Smooth muscle cell (in vitro differentiated cells): Measurements from ENCODE around the gene RASGRP1. TPM values are rescaled to one million over a fixed set of nuclear protein-coding genes. Genes with fewer than 3 reads are reported as not detected.

Experiments
- DNase-seq: peaks from one replicate; lab custom pipeline; 2025; ENCODE audit not compliant: unreplicated experiment; lab: John Stamatoyannopoulos, UW
- H2AFZ ChIP-seq: fragments of 200-600 bp; sonication (generic); 2 replicates; pipeline ENCODE4 v1.6.0; 2016; ENCODE audit warnings: antibody characterized with exemption, low read depth, mild to moderate bottlenecking
- H3F3A ChIP-seq: fragments of 200-600 bp; sonication (generic); 2 replicates; pipeline ENCODE4 v1.6.0; 2017; ENCODE audit warnings: antibody characterized with exemption, low read depth
- H3K27ac ChIP-seq: fragments of 200-600 bp; sonication (generic); 2 replicates; pipeline ENCODE4 v1.5.1; 2016; ENCODE audit warnings: low read depth, mild to moderate bottlenecking
- H3K27me3 ChIP-seq: fragments of 200-600 bp; sonication (generic); 2 replicates; pipeline ENCODE4 v1.6.1; 2016; ENCODE audit warnings: low read depth, mild to moderate bottlenecking
- H3K36me3 ChIP-seq: fragments of 200-600 bp; sonication (generic); 2 replicates; pipeline ENCODE4 v1.5.1; 2016; ENCODE audit warnings: low read depth
- H3K4me1 ChIP-seq: fragments of 200-600 bp; sonication (generic); 2 replicates; pipeline ENCODE4 v1.5.1; 2016; ENCODE audit warnings: low read depth
- H3K4me2 ChIP-seq: fragments of 200-600 bp; sonication (generic); 2 replicates; pipeline ENCODE4 v1.6.0; 2016; ENCODE audit warnings: mild to moderate bottlenecking
- H3K4me3 ChIP-seq: fragments of 200-600 bp; sonication (generic); 2 replicates; pipeline ENCODE4 v1.5.1; 2016; ENCODE audit warnings: mild to moderate bottlenecking
- H3K79me2 ChIP-seq: fragments of 200-600 bp; sonication (generic); 2 replicates; pipeline ENCODE4 v1.6.0; 2016; ENCODE audit warnings: low read depth, mild to moderate bottlenecking
- H3K9ac ChIP-seq: fragments of 200-600 bp; sonication (generic); 2 replicates; pipeline ENCODE4 v1.6.0; 2016; ENCODE audit warnings: low read depth
- H3K9me3 ChIP-seq: fragments of 200-600 bp; sonication (generic); replicated peaks from 2 replicates; pipeline ENCODE4 v1.5.1; 2016; ENCODE audit warnings: low read depth
- H4K20me1 ChIP-seq: fragments of 200-600 bp; sonication (generic); 2 replicates; pipeline ENCODE4 v1.6.0; 2016; ENCODE audit warnings: low read depth
- WGBS: methylation state at CpG from one replicate; pipeline ENCODE4 v1.1.7; 2016; ENCODE audit warnings: low lambda C conversion rate; 5-methylcytosine and 5-hydroxymethylcytosine counted together
- polyA plus RNA-seq: library from polyadenylated mRNA; unstranded; fragments of >200 nt; fragmentation: Nextera tagmentation; extraction: Ambion mirVana; gene quantifications from 2 replicates; pipeline ENCODE4 v1.2.1, GENCODE V29; 2016
- total RNA-seq: library from RNA; depleted of rRNA; stranded (reverse); fragments of >200 nt; gene quantifications from 2 replicates; pipeline ENCODE4 v1.2.3, GENCODE V29; 2014
- TF ChIP-seq, protein P1 (sequence below): fragments of 200-600 bp; sonication (generic); IDR thresholded peaks from 2 replicates; pipeline ENCODE4 v1.5.1; 2017; ENCODE audit warnings: borderline replicate concordance, mild to moderate bottlenecking, antibody characterized with exemption; ENCODE audit not compliant: insufficient read depth, poor library complexity, severe bottlenecking

Gene RASGRP1
- total and polyA plus RNA-seq, 2 experiments from 2014 or later = 0.97 to 10.0 TPM

DNA sequence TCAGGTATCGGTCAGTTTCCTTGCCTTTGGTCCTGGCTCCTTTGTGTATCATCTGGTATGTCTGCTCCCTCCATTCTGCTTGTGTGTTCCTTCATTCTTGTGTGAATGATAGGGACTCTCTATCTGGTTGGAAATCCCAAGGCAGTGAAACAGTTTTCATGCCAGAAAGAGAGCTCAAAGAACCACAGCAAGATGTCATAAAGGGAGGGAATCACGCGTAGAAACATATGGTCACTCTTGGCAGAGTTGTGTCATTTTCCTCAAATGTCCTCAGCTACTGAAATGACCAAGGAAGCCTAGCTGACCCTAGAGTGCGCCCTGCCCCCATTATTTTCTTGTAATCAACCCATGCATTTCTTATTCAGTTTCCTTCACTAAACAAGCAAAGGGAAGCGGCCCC, 48.0 kb downstream of the RASGRP1 start:
- no peaks in the 10 kb centered on the region for H3K27me3 ChIP-seq
- no peaks in the 10 kb centered on the region for H3F3A ChIP-seq
- no peaks in the 10 kb centered on the region for H3K36me3 ChIP-seq
- H3K4me1 ChIP-seq = no peaks in the 10 kb centered on the region
- no peaks in the 10 kb centered on the region for H4K20me1 ChIP-seq
- H2AFZ ChIP-seq = no peak overlapping the region
- H3K4me2 ChIP-seq = no peak overlapping the region
- H3K9ac ChIP-seq = no peak overlapping the region
- no peak for DNase-seq
- TF ChIP-seq, protein P1, sequence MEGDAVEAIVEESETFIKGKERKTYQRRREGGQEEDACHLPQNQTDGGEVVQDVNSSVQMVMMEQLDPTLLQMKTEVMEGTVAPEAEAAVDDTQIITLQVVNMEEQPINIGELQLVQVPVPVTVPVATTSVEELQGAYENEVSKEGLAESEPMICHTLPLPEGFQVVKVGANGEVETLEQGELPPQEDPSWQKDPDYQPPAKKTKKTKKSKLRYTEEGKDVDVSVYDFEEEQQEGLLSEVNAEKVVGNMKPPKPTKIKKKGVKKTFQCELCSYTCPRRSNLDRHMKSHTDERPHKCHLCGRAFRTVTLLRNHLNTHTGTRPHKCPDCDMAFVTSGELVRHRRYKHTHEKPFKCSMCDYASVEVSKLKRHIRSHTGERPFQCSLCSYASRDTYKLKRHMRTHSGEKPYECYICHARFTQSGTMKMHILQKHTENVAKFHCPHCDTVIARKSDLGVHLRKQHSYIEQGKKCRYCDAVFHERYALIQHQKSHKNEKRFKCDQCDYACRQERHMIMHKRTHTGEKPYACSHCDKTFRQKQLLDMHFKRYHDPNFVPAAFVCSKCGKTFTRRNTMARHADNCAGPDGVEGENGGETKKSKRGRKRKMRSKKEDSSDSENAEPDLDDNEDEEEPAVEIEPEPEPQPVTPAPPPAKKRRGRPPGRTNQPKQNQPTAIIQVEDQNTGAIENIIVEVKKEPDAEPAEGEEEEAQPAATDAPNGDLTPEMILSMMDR = no peak
- H3K27ac ChIP-seq = no peak overlapping the region
- H3K9me3 ChIP-seq = no peaks in the 10 kb centered on the region
- no peaks in the 10 kb centered on the region for H3K79me2 ChIP-seq
- WGBS = 87% methylated on average over 5 of the region's 5 CpGs
- no peak overlapping the region for H3K4me3 ChIP-seq

DNA sequence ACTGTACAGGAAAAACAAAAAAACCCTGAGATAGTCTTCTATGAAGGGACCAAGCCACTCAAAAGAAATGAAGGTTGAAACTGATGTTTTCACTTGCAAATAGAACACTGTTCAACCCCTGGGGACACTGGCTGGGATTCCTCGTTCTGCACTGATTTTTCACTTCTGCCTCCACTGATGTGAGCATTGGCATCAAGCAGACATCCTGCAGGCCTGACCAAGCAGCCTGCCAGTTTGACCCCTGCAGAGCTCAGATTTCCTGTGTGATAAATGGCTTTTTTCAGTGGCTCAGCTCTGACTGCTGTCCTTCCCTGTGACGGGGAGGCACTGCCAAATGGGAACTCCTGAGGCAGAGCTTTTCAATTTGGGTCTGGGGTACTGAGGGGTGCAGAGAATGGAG, 50.0 kb downstream of the RASGRP1 start:
- Histone ChIP-seq H3K27ac (no peak overlapping the region), H4K20me1 (no peaks in the 10 kb centered on the region), H3K79me2 (no peaks in the 10 kb centered on the region), H3K27me3 (no peaks in the 10 kb centered on the region), H3K9ac (no peak overlapping the region), H3K4me3 (no peak overlapping the region), H3K9me3 (no peaks in the 10 kb centered on the region), H3K36me3 (no peaks in the 10 kb centered on the region), H2AFZ (no peak overlapping the region), H3K4me1 (no peaks in the 10 kb centered on the region), H3K4me2 (no peak overlapping the region), H3F3A (no peaks in the 10 kb centered on the region)
- TF ChIP-seq, protein P1 = no peak
- DNase-seq = no peak
- WGBS = 62% methylated on average over 2 of the region's 2 CpGs

DNA sequence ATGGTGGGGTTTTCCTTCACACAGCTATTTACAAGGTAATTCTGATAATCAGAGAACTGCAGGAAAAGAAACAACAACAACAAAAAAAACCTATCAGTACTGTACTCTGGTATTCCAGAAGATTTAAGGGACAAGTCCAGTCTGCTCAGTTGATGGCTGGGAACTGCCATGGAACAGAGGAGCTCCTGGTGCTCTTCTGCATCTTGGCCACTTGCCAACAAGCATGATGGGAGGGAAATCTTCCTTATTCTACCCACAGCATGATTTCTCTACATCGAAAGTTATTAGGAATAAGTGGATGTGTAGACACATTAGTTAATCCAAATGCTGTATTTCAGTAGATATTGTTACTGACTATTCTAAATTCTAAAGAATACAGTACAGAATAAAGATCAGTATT, 51.7 kb downstream of the RASGRP1 start:
- no peak overlapping the region for H3K9ac ChIP-seq
- no peaks in the 10 kb centered on the region for H3K4me1 ChIP-seq
- H3K79me2 ChIP-seq = no peaks in the 10 kb centered on the region
- H3K4me2 ChIP-seq = no peak overlapping the region
- no peaks in the 10 kb centered on the region for H4K20me1 ChIP-seq
- H3K4me3 ChIP-seq = no peak overlapping the region
- H2AFZ ChIP-seq = no peak overlapping the region
- no peaks in the 10 kb centered on the region for H3K27me3 ChIP-seq
- no peaks in the 10 kb centered on the region for H3K36me3 ChIP-seq
- H3K27ac ChIP-seq = no peak overlapping the region
- TF ChIP-seq, protein P1 = no peak
- DNase-seq = no peak
- H3K9me3 ChIP-seq = no peaks in the 10 kb centered on the region
- 94% methylated on average over 1 of the region's 1 CpG for WGBS
- H3F3A ChIP-seq = no peaks in the 10 kb centered on the region

DNA sequence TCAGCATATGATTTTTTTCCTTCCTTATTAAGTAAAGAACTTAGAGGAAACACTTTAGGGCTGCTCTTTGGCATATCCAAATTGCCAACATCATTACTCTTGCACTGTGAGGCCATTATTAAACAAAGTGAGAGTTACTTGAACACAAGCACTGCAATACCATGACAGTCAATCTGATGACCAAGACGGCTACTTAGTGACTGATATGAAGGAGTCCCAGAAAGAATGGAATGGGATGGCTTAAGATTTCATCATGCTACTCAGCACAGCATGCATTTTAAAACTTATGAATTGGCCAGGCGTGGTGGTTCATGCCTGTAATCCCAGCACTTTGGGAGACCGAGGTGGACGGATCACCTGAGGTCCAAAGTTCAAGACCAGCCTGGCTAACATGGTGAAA, 55.5 kb downstream of the RASGRP1 start:
- Histone ChIP-seq H3K4me2 (no peak overlapping the region), H3K9ac (no peak overlapping the region), H2AFZ (no peak overlapping the region), H3K79me2 (no peaks in the 10 kb centered on the region), H3K4me1 (no peaks in the 10 kb centered on the region), H3K27me3 (no peaks in the 10 kb centered on the region), H3K4me3 (no peak overlapping the region), H3K9me3 (no peaks in the 10 kb centered on the region), H3K27ac (no peak overlapping the region), H3F3A (no peaks in the 10 kb centered on the region), H4K20me1 (no peaks in the 10 kb centered on the region), H3K36me3 (no peaks in the 10 kb centered on the region)
- 92% methylated on average over 4 of the region's 4 CpGs for WGBS
- TF ChIP-seq, protein P1 = no peak
- DNase-seq = no peak
